Glomerular endothelial cell (primary cell): ENCODE data around the gene HYI. TPM values are rescaled to one million over a fixed set of nuclear protein-coding genes. Genes with fewer than 3 reads are reported as not detected.
"Not testable (repeated sequence)": the region's sequence is repeated elsewhere in the genome, so short reads cannot be mapped to it uniquely, and the experiment has no call there.

Experiments used
- DNase-seq: peaks from one replicate; pipeline ENCODE4 v3.0.0-alpha.2; 2011; ENCODE audit warnings: low read depth, low spot score; ENCODE audit errors: extremely low read depth
- total RNA-seq: library from RNA; depleted of rRNA; stranded (reverse); fragments of >200 nt; gene quantifications from 2 replicates; pipeline ENCODE4 v1.2.3, GENCODE V29; 2015

The HYI gene
- total RNA-seq, 1 donor from 2014 or later, result 292 TPM

DNA sequence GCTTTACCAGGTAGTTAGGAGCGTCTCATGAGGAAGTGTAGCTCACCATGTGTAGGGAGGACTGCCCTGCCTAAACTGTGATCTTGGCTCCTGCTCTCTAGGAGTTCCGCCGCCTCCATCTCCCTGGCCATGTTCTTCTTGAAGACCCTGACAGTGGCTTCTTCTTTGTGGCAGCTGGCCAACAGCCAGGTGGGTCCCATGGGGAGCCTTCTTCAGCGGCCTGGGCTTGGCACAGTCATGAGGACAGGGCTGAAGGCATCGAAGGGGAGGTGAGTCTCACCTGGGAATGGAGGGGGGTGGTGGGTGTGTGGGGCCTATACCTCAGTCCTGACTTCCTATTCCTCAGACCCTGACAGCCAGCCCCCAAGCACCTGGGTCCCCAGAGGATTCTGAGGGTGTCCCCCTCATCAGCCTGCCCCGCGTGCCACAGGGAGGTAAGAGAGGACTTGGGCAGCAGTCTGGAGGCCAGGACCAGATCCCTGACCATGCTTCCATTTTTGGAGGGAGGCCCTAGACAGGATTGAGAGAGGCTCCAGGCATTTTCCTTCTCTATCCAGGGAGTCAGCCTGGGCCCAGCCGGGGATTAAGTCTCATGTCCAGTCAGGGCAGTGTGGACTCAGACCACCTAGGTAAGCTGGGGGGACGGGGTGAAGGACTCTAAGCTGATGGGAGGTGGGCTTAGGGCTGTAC, 21.4 kb downstream of the HYI start:
- DNase-seq, result no peak

DNA sequence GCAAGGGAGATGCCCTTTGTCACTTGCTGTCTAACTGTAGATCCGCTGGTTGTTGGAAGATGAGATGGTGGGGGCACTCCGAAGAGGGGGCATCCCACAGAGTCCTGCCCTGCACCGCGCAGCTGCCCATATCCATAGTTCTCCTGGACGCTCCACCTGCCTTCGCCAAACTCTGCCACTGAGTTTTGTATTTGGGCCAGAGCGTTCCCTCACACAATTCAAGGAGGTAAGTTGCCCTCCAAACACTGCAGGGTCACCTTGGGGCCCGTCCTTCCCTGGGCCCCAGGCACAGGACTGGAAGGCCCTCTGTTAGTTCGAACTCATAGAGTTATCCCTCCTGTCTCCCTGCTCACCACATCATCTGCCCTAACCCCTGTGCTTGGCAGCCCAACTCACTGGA, 22.1 kb downstream of the HYI start:
- DNase-seq, result no peak

DNA sequence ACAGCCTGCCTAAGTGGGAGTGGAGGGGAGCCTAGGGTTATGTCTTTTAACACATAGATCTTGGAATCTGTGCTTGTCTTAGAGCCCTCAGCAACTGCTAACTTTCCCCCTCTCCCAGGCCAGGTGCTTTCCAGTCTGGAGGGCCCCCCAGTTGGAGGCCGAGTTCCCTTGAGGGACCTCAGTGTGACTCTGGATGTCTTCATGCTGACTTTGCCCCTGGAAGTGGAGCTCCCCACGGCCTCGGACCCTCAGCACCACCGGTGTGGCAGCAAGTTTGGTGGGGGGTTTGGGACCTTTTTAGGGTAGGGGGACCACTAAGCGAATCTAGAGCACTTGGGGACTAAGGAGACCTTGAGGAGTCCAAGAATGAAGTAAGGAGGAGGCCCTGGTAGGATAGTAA, 22.9 kb downstream of the HYI start:
- no peak for DNase-seq

DNA sequence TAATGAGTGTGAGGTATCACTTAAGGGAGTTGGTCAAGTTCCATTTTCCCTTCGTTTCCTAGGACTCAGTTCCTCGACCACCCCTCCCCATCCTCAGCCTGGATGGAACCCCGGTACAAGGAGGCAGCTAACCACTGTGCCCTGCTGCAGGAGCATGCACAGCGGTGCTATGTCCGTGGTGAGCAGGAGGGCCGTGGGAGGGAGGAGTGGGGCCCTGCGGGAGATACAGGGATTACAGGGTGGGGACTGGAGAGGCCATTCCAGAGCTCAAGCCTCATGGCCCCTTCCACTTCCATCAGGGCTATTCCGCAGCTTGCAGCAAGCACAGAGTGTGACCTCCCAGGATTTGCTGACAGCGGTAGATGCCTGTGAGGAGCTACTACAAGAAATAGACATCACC, 25.8 kb downstream of the HYI start:
- no peak for DNase-seq

DNA sequence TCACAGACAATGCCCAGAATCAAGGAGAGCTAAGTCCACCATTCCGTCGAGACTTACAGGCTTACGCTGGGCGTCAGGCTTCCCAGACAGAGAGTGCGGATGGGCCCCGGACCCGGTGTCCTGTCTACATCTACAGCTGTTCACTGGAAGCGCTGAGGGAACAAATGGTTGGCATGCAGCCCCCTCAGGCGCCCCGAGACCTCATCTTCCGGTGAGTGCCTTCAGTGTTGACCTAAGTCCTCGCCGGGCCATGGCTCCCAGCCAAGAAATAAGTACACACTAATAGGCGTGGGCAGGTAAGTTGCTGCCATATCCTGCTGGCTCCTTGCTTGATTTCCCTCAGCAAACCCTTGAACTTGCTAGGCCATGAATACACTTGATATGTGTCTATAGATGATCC, 26.2 kb downstream of the HYI start:
- DNase-seq, result no peak

DNA sequence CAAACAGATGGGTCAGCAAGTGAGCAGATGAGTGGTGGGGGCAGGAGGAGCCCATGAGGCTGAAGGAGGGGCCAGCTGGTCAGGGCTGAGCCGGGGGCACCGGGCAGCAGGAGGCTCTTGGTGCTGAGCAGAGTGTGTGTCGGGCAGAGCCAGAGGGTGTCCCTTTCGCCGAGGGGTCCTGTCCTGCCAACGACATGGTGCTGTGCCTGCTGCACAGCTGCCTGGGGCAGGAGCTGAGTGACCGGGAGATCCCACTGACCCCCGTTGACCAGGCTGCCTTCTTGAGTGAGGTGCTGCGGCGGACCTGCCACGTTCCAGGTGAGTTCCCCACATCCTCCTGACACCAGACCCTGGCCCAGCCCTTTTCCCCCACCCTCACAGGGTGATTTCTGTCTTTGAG, 27.5 kb downstream of the HYI start:
- no peak for DNase-seq

DNA sequence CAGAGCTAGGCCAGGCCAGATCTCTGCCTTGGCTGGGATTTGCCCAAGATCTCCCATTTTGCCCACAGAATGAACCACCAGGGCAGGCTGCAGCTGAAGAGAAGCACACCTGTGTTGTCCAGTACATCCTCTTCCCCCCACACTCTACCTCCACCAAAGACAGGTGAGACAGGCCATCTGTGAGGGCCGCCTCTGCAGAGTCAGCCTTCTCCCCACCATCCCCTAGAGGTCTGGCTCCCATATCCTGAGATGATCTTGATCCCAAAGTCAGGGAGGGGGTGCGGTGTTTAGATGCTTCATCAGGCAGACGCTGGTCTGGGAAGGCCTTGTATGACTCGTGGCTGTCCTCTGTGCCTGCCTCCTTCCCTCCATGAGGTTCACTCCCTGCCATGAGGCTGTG, 28.7 kb downstream of the HYI start:
- no peak for DNase-seq

DNA sequence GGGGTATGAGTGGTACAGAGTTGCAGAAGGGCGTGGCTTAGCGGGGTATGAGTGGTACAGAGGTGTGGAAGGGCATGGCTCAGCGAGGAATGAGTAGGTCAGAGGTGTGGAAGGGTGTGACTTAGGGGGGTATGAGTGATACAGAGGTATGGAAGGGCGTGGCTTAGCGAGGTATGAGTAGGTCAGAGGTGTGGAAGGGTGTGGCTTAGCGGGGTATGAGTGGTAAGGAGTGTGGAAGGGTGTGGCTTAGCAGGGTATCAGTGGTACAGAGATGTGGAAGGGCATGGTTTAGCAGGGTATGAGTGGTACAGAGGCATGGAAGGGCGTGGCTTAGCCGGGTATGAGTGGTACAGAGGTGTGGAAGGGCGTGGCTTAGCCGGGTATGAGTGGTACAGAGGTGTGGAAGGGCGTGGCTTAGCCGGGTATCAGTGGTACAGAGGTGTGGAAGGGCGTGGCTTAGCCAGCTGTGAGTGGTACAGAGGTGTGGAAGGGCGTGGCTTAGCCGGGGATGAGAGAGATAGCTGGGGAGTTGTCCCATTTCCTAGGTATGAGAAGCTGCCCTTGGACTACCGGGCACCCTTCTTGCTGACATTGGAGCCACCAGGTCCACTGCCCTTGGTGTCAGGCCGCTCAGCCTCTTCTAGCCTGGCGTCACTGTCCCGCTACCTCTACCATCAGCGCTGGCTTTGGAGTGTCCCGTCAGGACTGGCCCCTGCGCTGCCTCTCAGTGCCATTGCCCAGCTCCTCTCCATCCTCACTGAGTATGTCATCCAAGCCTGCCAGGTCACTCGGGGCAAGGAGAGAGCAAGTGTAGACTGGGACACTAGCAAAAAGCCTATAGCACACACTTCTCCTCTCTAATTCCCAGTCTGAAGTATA, 29.8 kb downstream of the HYI start:
- no peak for DNase-seq

DNA sequence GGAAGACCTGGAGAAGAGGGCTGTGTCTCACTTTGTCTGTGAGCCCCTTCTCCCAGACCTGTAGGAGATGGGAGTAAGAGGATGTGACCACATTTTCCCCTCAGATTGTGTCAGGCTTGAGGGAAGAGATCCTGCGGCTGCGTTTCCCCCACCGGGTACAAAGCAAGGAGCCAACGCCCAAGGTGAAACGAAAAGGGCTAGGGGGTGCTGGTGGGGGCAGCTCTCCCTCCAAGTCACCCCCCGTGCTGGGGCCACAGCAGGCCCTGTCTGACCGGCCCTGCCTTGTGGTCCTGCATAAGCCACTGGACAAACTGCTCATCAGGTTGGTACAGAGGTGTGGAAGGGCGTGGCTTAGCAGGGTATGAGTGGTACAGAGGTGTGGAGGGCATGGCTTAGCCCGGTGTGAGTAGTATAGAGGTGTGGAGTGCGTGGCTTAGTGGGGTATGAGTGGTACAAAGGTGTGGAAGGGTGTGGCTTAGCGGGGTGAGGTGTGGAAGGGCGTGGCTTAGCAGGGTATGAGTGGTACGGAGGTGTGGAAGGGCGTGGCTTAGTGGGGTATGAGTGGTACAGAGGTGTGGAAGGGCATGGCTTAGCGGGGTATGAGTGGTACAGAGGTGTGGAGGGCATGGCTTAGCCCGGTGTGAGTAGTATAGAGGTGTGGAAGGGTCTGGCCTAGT, 30.6 kb downstream of the HYI start:
- no peak for DNase-seq

DNA sequence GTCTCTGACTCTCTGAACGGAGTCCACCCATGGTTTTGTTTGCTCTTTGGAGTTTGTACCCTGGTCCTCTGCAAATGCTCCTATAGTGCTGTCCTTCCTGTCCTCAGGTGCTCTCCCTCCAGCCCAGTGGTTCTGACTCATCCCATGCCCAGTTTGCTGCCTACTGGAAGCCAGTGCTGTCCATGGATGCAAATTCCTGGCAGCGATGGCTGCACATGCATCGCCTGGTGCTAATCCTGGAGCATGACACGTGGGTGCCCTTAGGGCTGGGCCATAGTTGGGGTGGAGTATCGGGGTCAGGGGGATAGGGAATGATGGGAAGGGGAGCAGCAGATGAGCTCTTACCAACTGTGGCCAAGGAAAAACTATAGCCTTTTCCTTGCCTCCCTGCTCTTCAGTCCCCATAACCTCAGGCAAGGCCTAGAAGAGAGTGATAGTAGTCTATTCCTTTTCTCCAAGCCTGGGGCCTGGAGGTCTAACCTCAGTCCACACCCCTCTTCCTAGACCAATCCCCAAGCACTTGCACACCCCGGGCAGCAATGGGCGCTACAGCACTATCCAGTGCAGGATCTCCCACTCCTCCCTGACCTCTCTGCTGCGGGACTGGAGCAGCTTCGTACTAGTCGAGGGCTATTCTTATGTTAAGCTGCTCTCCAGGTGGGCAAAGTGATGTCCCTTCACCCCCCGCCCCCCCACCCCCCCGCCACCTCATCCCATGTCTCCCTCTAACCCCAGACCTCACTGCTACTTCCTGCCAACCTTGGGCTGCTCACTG, 31.6 kb downstream of the HYI start:
- no peak for DNase-seq

DNA sequence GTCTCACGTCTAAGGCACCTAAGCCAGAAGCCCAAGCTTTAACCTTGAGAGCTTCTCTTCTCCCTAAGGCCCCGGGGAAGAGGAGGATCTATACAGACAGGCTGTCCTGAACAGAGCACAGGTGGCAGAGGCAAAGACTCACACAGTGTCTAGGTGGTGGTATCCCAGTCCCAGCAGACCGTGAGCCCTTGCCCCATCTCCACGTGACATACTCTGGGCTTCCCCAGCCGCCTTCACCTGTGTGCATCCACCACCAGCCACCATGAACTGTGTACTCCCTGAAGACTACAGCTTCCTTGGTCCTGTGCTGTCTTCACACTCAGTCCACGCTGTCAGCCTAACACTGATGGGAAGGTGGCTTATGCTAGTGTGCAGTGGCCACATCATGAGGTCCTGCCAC, 32.3 kb downstream of the HYI start:
- DNase-seq, result no peak

DNA sequence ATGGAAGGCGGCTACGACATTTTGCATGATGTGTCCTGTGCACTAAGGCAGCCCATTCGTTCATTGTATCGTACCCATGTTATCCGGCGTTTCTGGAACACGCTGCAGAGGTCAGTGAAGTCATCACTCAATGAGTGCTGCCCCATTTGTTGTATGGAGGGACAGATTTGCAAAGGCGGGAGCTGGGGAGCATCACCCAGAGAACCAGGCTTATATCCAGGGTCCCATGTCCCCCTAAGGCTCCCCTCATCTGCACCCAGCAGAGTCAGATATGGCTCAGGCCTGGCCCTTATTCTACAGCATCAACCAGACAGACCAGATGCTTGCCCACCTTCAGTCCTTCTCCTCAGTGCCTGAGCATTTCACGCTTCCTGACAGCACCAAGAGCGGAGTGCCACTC, 32.9 kb downstream of the HYI start:
- DNase-seq, result no peak

DNA sequence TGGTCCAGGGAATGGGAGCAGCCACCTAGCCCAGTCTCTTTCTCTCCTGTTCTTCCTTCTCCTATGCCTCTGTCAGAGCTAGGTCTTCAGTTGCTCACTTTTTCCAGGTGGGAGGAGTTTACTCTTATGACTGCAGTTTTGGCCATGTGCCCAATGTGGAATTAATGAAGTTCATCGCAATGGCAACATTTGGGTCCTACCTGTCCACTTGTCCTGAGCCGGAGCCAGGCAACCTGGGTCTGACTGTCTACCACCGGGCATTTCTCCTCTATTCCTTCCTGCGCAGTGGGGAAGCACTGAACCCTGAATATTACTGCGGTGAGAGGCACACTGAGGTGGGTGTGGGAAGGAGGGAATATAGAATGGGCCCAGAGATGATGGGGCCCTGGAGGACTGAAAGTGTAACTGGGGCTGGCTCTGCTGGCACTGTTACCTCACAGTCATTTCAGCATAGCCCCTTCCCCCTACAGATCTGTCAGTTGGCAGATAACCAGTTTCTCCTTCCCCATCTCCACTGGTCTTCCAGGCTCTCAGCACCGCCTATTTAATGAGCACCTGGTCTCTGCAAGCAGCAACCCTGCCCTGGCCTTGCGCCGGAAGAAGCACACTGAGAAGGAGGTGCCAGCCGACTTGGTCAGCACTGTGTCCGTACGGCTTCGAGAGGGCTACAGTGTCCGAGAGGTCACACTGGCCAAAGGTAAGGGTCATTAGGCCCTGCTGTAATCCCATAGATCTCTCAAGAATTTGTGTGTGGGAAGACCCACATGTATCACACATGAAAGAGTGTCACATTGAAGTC, 33.9 kb downstream of the HYI start:
- no peak for DNase-seq

DNA sequence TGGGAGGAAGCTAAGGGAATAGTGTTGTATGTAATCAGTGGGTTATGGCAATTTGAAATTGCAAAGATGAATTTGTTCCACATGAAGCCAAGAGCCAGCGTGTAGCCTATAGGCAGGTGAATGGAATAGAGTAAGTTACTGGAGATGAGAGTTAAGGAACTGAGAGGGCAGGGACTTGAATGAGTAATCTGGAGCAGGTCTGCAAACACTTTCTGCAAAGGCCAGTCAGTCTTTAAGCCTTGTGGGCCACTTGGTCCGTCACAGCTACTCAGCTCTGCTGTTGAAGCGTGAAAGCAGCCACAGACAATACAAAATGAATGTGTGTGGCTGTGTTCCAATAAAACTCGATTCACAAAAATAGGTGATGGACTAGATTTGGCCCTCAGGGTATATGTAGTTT, 34.9 kb downstream of the HYI start:
- no peak for DNase-seq

DNA sequence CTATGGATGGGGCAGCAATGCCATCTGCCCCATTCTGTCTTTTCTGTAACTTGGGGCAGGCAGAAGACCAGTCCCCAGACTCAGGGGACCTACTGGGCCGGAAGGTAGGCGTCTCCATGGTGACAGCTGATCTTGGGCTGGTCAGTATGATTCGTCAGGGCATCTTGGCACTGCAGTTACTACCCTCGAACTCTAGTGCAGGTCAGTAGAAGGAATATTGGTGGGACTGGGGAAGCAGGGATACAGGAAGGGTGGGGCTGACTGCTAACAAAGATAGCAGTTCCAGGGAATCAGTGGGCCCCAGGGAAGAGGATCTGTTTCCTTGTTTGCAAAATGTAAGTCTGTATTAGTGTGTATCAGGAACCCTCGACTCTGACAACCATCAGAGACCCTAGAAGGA, 37.8 kb downstream of the HYI start:
- no peak for DNase-seq

DNA sequence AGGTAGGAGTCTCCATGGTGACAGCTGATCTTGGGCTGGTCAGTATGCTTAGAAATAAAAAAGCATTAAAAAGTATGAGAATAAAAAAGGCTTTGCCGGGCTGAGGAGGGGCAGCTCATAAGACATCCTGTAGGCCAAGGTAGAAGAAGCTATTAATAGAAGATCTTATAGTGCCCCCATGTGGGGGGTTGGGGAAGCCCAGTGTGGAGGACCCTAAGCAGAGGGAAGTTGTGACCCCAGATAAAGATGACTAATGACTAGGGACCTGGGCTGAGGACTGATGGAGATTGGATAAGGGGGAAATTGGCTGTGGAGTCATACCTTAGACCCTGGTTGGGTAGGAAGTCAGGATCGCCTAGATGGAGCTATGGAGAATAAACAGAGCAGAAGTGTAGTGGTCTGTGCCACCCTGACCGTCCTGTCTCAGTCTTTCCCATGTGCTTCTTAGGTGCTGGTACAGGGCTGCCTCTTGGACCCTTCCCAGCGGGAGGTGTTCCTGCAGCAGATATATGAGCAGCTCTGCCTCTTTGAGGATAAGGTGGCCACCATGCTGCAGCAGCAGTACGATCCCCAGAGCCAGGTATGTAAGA, 39.0 kb downstream of the HYI start:
- DNase-seq, result peak; percentile 47

DNA sequence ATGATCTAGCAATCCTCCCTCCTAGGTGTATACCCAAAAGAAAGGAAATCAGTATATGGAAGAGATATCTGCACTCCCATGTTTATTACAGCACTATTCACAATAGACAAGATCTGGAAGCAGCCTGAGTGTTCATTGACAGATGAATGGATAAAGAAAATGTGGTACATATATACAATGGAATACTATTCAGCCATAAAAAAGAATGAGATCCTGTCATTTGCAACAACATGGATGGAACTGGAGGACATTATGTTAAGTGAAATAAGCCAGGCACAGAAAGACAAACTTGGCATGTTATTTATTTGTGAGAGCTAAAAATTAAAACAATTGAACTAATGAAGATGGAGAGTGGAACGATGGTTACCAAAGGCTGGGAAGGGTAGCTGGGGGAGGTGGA, 40.3 kb downstream of the HYI start:
- not testable (repeated sequence) for DNase-seq

DNA sequence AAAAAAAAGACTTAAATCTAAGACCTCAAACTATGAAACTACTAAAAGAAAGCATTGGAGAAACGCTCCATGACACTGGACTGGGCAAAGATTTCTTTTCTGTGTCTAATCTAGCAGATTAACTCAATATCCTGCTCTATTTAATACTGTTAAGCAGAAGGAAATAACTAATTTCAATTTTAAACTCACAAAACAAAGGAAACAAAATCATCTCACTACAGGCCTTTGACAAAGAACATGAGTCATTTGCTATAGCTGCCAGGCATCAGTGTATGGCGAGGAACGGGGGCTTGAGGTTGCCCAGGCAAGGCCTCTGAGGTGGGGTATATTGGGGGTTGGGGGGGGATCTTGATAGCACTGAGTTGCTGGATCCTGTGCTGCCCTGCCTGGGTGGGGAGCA, 43.2 kb downstream of the HYI start:
- no peak for DNase-seq

DNA sequence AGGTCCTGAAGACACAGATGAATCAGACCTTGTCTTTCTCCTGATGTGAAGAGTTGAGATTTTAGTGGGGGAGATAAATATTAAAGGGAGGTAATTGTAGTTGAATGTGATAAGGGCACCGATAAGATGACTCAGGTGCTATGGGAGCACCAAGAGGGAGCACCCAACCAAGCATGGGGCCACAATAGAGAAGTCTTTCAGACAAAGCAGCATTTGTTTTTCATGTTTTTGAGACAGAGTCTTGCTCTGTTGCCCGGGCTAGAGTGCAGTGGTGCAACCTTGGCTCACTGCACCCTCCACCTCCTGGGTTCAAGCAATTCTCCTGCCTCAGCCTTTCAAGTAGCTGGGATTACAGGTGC, 47.9 kb downstream of the HYI start:
- DNase-seq, result no peak
